H54 (cell line): Measurements from ENCODE around the gene NXPH3.

Experiments
- DNase-seq: peaks from one replicate; pipeline ENCODE4 v3.0.0; 2011; ENCODE audit warnings: low spot score, mixed read lengths; ENCODE audit not compliant: insufficient read length
- FAIRE-seq: peaks from 3 replicates; lab custom pipeline; 2011; peaks lifted over from hg19 to GRCh38; lab: Jason Lieb, UNC
- POLR2A ChIP-seq: IDR thresholded peaks from 2 replicates; pipeline ENCODE4 v1.6.1; 2011; ENCODE audit warnings: low read depth, mild to moderate bottlenecking, low read length

NXPH3 gene

DNA sequence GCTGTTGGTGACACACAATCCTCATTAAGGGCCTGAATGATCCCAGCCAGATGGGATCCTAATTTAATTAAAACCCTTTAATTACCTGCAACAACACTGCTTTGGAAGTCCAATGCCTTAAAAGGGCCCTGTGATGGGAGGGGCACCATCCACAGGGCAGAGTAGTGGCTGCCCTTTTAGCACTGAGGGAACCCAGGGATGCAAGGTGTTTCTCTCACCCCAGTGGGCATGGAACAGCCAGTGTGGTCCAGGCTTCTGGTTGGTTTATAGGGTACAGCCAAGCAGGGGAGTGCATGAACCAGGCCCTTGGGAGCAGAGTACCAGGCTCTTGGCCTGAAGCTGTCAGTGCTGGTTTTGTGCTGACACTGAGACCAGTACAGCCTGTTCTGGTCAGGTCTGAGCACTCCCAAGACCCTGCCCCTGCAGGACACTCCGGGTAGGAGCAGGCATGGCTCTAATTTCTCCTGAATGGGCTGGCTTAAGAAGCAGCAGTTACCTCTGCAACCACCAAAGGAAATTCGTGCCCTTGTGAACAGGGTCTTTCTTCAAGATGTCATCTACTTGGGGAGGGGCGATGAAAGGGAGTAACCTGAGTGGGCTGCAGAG, 9.9 kb downstream of the NXPH3 start:
- no peak for DNase-seq
- no peak for FAIRE-seq
- no peak for TF ChIP-seq POLR2A

DNA sequence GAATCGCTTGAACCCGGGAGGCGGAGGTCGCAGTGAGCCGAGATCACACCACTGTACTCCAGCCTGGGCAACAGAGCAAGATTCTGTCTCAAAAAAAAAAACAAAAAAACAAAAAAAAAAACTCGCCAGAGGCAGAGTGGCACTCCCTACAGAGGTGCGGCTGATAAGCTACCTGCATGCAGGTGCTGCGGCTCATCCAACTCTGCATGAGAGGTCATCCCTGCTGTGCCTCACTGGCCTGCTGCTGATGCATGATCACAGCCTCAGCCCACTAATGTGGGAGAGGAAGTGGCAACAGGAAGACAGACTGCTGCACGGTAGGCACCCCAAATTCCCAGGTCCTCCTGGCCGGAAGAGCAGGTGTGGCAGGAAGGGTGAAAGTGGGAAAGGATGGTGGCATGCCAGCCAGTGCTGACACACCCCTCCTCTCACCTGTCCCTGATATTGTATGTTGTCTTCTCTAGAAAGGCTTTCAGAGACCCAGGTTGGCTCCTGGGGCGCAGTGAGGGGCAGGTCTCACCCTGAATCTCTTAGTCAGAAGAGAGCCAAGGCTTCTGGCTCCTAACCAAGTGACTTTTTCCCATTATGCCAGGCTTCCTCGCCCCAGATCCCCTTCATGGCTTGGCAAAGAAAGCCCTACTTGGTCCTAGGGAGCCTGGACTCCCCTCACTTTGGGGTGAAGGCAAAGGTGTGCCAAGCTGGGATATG, 11.8 kb downstream of the NXPH3 start:
- FAIRE-seq, result no peak
- no peak for DNase-seq
- TF ChIP-seq POLR2A, result no peak

DNA sequence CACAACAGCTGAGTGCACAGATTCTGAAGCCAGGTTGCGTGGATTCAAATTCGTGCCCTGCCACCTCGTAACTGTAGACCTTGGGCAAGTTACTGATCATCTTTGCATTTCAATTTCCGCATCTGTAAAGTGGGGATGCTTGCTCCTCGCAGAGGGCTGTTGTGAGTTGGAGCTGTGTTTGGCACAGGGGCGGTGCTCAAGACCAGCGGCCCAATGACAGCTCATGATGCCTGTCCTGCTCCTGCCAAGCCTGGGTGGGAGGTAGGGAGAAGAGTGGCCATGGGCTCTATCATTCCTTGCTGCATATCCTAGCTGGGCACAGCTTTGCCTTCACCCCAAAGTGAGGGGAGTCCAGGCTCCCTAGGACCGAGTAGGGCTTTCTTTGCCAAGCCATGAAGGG, 12.6 kb downstream of the NXPH3 start:
- no peak for DNase-seq
- no peak for TF ChIP-seq POLR2A
- FAIRE-seq, result no peak

DNA sequence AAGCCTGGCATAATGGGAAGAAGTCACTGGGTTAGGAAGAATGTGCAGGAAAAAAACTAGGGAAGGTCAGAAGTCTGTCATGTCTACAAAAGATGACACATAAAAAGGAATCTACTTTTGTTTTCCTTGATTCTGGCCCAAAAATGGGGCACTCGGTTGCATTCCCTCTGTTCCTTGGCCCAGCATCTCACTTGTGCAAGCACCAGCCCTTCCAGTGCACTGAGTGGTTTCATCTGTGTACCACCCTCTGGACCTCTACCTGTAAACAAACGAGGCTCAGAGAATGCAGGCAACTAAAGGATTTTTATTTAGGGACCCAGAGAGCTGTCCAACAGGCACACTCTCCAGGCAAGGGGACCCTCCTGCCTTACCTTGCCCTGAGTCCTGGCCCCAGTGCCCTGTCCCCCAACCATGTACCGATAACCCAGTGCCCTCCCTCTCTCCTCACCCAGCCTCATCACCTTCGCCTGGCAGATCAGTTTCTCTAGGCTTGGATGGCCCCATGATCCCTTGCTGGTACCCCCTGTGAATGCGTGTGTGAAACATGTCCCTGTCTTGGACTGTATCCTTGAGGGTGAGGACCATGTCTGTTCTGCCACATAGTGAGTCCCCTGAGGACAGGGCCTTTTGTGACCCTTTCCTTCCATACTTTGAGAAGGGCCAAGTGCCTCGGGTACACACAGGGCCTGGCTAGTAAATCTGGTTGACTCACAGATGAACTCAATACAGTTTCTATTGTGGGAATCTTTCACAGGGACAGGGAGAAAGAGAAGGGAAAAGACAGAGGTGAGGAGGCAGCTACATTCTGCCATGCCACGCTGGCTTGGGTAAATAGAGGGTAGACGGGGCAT, 13.3 kb downstream of the NXPH3 start:
- DNase-seq (no peak), FAIRE-seq (no peak)
- TF ChIP-seq POLR2A, result no peak

DNA sequence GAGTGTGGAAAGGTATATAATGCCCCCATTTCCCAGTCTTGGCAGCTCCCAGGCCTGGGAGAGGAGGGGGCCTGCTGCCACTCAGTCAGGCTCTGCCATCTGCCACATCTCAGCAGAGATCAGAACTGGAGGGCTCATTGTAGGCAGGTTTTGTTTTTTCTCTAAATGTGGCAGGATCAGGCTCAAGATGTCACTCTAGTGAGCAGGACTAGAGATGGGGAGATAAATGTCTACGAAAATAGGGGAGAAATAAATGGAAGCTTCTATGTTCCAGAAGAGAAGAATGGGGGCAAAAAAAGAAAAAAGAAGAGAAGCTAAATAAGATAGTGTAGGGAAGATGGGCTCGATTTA, 13.9 kb downstream of the NXPH3 start:
- no peak for FAIRE-seq
- TF ChIP-seq POLR2A, result no peak
- DNase-seq, result no peak

DNA sequence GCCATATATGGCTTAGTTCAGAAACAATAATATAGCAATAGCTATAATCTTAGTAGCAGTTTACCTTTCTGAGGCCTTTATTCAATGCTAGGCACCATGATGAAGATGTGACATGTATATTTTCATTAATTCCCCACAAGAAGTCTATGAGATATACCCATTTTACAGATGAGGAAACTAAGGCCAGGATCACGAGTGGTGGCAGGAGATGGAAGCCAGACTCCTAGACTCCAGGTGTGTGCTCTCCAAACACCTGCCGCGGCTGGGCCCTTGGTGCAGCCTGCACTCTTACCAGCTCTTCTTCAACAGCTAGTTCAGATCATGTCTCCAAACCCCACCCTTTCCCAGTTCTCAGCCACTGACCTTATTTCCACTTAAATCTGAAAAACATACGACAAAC, 15.2 kb downstream of the NXPH3 start:
- no peak for TF ChIP-seq POLR2A
- FAIRE-seq (no peak), DNase-seq (no peak)

DNA sequence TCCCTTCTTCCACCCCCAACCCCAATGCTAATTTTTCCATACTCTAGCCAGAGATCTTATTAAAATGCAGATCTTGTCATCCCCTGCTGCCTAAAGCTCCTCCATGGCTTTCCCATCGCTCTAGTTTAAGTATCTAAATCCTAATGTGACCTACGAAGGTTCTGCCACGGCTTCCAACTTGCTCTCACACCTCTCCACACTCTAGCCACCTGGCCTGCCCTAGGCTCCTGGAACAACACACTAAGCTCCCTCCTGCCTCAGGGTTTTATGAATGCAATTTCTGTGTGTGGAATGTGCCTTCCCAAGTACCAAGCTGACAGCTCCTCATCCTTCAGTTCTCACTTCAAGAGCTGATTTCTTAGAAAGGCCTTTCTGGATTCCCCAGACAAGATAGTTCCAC, 16.6 kb downstream of the NXPH3 start:
- no peak for TF ChIP-seq POLR2A
- DNase-seq, result no peak
- FAIRE-seq, result no peak

DNA sequence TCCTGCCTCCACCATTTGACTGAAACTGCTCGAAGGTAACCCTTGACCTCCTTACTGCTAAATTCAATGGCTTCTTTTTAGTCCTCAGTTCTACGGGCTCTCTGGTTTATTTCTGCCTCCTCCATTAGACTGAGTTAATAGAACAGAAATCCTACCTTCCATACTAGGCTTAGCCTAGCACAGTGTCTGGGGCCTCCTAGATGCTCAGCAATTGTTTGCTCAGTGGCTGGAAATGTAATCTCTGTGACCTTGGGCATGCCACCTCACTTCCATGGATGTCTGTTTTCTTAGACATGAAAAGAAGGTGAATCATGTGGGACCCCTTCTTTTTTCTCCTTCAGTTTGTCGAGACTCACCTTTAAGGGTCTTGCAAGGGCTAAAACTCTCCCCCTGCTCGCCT, 19.7 kb downstream of the NXPH3 start:
- FAIRE-seq, result no peak

DNA sequence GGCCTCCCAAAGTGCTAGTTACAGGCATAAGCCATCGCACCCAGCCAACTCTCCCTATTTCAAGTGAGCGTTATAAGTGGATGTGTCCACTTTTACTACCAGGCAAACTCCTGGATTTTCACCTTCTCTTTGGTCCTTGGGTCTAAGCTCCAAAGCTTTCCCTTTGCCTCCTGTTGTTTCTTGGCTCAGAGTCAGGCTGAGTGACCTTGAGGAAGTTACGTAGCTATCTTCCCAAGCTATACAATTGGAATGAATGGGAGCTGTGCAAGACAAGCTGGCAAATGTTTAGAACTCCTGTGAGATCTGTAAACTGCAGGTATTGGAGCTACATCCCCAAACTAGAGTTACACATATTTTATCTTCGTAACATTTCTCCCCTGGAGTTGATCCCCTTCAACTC, 20.3 kb downstream of the NXPH3 start:
- FAIRE-seq, result no peak
- no peak for DNase-seq
- TF ChIP-seq POLR2A, result no peak

More for the DNA sequence above, 19.7 kb downstream of the NXPH3 start:
- TF ChIP-seq POLR2A, result no peak
- DNase-seq, result no peak

DNA sequence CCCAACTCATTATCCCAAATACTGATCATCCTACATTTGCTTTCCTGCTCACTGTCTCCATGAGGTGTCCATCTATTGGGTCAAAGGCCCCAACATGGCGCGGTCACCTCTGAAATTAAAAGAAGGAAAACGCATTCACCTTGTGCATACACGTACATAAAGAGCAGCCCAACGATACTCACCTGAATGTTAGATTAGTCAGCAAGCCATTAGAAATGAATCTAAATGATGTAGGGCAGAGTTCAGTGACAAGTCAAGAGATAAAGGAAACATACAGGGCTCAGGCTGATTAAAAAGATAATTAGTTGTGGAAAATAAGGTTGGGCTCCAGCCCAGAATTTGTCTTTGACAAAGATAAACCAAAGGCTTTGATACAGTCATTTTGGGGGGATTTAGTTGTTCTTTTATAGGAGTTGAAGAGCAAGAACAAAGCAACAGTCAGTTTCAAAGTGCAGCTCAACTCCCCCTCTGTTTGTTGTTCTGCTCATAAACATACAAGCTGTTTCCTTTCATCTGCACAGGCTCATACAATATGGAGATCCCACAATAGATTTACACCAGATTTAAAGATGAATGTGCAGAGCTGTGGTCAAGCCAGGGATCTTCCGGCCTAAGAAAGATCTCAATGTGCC, 21.1 kb downstream of the NXPH3 start:
- FAIRE-seq (no peak), DNase-seq (no peak)
- TF ChIP-seq POLR2A, result no peak

DNA sequence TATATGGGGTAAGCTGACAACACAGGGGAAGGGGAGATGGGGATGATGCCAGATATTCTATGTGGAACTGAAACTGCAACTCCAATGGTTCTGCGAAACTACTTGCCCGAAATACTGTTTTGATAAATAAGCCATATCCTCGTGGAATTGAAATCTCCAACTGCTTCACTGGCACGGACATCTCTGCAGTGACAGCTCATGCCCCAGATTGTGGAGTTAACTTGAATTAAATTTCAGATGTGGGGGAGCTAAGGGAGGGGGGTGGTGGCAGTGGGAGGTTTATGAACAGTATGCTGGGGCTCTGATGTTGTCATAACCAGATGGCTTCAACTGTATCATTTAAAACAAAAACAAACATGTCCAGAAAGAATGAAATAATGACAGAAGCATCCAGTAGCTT, 21.8 kb downstream of the NXPH3 start:
- TF ChIP-seq POLR2A, result no peak
- FAIRE-seq (no peak), DNase-seq (no peak)

DNA sequence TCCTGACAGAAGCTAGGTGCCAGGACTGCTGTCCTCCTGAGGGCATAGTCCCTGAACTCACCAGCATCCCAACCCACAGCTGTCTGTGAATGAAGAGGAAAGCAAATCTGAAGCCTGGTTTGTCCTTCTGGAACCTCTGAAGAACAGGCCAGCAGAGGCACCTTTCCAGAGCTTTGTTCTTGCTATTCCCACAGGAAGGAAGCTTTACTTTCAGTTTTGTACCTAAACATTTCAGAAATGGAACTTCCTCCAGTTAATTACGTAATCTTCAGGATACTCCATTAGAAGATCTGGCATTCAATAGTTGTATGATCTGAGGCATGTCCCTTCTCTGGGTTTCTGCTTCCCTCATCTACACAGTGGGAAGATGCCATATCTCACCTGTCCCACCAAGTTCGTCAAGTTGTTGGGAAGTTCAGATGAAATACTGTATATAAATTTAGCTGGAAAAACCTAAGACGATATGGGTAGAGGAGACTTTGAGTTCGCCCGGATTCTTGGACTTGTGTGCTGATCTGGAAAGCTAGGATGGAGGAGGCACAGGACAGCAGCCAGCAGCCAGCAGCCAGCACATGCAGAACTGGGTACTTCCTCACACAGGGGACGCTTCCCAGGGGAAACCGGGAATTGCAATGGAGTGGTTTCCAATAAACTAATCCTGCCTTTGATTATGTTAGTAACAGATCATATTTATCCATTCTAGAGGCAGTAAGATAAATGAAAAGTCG, 22.4 kb downstream of the NXPH3 start:
- DNase-seq (no peak), FAIRE-seq (no peak)
- no peak for TF ChIP-seq POLR2A

DNA sequence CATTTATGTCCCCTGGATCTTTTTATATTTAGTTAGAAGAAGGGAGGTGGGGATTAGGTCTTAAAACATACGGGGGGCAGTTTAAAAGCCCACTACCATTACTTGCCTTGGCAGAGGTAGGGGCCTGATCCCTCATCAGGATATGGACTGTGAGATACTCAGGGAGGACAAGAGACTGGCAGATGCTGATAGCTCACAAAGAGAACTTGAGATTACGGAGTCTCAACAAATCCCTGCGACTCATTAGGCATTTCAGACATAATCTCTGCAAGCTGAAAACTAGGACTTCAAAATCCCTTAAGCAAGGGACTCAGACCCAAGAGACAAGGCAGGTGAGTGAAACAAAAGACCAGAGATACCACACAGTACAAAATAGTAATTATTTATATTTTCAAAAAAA, 23.2 kb downstream of the NXPH3 start:
- no peak for DNase-seq
- FAIRE-seq, result no peak
- no peak for TF ChIP-seq POLR2A
